Nucleus accumbens (tissue), 56 donors: ENCODE results near the gene C2CD4D.
"Not testable (repeated sequence)": the region's sequence is repeated elsewhere in the genome, so short reads cannot be mapped to it uniquely, and the experiment has no call there.

Experiments
- DNase-seq, 56 donors: peaks; one replicate each; lab custom pipeline; 2025; lab: John Stamatoyannopoulos, UW

Gene C2CD4D

GRCh38 chr1:151839457-151840403, at the start of gene C2CD4D:
TSS of gene C2CD4D (minus strand) at chr1:151839820. CDS start at chr1:151838989, 831 bp downstream.
- peak in 53 of 56 donors; percentile 14 to 91 (median 79) for DNase-seq

GRCh38 chr1:151888972-151889570, 49.5 kb upstream of the C2CD4D start:
- DNase-seq, result no peak

- DNase-seq, result no peak
These were observed 47.4 kb upstream of the C2CD4D start for GRCh38 chr1:151887028-151887427.

- no peak for DNase-seq
These were observed 45.9 kb upstream of the C2CD4D start for GRCh38 chr1:151885479-151885878.

- DNase-seq, result not testable (repeated sequence)
These were observed 45.3 kb upstream of the C2CD4D start for GRCh38 chr1:151884879-151885278.

- DNase-seq, result not testable (repeated sequence)
These were observed 44.8 kb upstream of the C2CD4D start for GRCh38 chr1:151884445-151884844.

- DNase-seq, result not testable (repeated sequence)
These were observed 44.3 kb upstream of the C2CD4D start for GRCh38 chr1:151883898-151884297.

- DNase-seq, result not testable (repeated sequence)
These were observed 43.3 kb upstream of the C2CD4D start for GRCh38 chr1:151882918-151883317.

- DNase-seq, result no peak
These were observed 42.8 kb upstream of the C2CD4D start for GRCh38 chr1:151882466-151882865.

GRCh38 chr1:151881479-151881878, 41.9 kb upstream of the C2CD4D start:
- DNase-seq, result peak in 1 of 56 donors; percentile 1

- DNase-seq, result no peak
These were observed 35.9 kb upstream of the C2CD4D start for GRCh38 chr1:151875419-151876097.

- DNase-seq, result not testable (repeated sequence)
These were observed 33.2 kb upstream of the C2CD4D start for GRCh38 chr1:151872776-151873175.

GRCh38 chr1:151871284-151872030, 31.8 kb upstream of the C2CD4D start:
- no peak for DNase-seq

- DNase-seq, result no peak
These were observed 28.9 kb upstream of the C2CD4D start for GRCh38 chr1:151868486-151868885.

GRCh38 chr1:151867765-151868411, 28.3 kb upstream of the C2CD4D start:
- DNase-seq, result peak in 2 of 56 donors; percentile 8 to 9

- DNase-seq, result no peak
These were observed 27.7 kb upstream of the C2CD4D start for GRCh38 chr1:151867321-151867720.

GRCh38 chr1:151864411-151864810, 24.8 kb upstream of the C2CD4D start:
- DNase-seq, result no peak

GRCh38 chr1:151862604-151863003, 23.0 kb upstream of the C2CD4D start:
- no peak for DNase-seq

- DNase-seq, result no peak
These were observed 21.0 kb upstream of the C2CD4D start for GRCh38 chr1:151860504-151861187.
